GM23338 (cell line): Measurements from ENCODE around the gene HUS1.

Source experiments
- CTCF ChIP-seq, 2 experiments: fragments of 200-600 bp in 1 of 2; sonication (generic) in 1 of 2; conservative IDR thresholded peaks; 2 replicates each; pipeline versions ENCODE4 v1.5.1 to v1.6.1; 2016 to 2017; ENCODE audit warnings: antibody characterized with exemption in 2 of 2, low read depth in 2 of 2, mild to moderate bottlenecking in 2 of 2, moderate library complexity in 1 of 2
- EZH2 ChIP-seq: fragments of 200-600 bp; sonication (generic); IDR thresholded peaks from one replicate; pipeline ENCODE4 v1.8.0; 2017; ENCODE audit warnings: antibody characterized with exemption, mild to moderate bottlenecking, low read depth; ENCODE audit not compliant: unreplicated experiment
- JUNB ChIP-seq: IDR thresholded peaks from one replicate; pipeline ENCODE4 v1.6.1; 2016; ENCODE audit warnings: antibody characterized with exemption; ENCODE audit not compliant: unreplicated experiment
- NANOG ChIP-seq: IDR thresholded peaks from 2 replicates; pipeline ENCODE4 v1.6.1; 2016; ENCODE audit warnings: antibody characterized with exemption, borderline replicate concordance
- REST ChIP-seq: IDR thresholded peaks from one replicate; pipeline ENCODE4 v1.6.1; 2018; ENCODE audit warnings: antibody characterized with exemption; ENCODE audit not compliant: unreplicated experiment

- TF ChIP-seq CTCF (conservative IDR thresholded peaks at IDR 0.05; ENCODE audit: low read depth in 2 of 2) (no peak), EZH2 (no peak), NANOG (no peak), REST (no peak), JUNB (no peak)
These were observed 44.6 kb downstream of the HUS1 start for GRCh38 chr7:47934831-47935230.
